GM21529 (cell line): ENCODE measurements around the gene POTEC.
"Not testable (repeated sequence)": the region's sequence is repeated elsewhere in the genome, so short reads cannot be mapped to it uniquely, and the experiment has no call there.

Experiments
- ATAC-seq: cut with Tn5 transposase; IDR thresholded peaks from one replicate; pipeline ENCODE4 v1.9.1; 2021; ENCODE audit not compliant: unreplicated experiment

Gene POTEC

DNA sequence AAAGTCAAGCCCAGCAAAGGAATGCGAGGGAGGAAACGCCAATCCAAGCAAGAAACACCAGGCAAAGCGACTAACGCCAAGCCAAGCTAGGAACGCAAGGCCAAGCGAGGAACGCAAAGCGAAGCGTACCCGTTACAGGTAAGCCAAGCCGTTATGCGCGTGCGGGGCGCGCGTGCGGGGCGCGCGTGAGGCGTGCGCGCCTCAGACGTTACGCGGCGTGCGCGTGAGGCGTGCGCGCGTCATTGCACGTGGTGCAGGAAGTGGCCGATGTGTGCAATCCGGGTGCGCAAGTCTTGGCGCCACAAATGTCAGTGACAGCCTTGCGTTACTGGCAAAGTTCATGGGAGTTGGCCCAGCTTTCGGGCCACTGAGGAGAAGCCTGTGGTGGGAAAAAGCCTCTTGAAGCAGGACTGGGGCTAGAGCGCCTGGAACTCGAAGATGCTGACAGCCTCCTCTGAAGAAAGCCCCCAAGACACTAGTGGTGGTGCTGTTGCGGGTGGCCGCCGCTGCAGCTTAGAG is at the start of gene POTEC:
Gene POTEC, minus strand, starts transcription at position 155 of the 519 bp plus-strand sequence. CDS start 454 bp downstream, outside the sequence.
- ATAC-seq = not testable (repeated sequence)

DNA sequence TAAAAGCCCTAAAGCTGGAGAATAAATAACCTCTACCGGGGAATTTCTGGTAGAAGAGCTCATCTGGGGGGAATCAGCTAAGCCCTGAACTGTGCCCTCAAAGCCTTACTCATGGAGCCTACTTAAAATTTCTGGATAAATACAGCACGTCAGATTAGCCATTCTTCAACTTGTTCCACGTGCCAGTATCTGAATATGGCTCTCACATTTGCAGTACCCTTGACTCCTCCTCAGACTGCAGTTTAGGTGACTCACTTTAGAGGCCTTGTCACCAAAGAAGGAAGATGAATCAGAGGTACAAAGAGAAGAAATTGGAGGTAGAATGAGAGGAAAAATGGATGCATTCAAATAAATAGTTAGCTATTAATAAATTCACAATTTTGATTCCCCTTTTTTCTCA is 34.6 kb upstream of the POTEC start:
- ATAC-seq = no peak

DNA sequence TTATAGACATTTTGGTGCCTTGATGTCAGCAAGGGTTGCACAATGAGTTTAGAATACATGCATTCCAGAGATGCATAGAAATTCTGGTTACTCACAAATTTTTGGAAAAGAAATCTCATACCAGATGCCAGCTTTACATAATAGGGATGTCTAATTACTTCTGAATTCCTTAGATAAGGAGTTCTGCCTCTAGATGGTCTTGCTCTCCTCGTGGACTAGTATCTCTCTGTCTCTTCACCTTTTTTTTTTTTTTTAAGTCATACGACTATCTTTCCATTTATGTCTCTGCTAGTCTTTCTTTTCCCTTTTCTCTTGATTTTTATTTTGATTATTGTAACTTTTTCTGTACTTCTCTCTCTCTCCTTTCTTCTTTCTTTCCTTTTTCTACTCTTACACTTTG is 16.1 kb upstream of the POTEC start:
- ATAC-seq = not testable (repeated sequence)

DNA sequence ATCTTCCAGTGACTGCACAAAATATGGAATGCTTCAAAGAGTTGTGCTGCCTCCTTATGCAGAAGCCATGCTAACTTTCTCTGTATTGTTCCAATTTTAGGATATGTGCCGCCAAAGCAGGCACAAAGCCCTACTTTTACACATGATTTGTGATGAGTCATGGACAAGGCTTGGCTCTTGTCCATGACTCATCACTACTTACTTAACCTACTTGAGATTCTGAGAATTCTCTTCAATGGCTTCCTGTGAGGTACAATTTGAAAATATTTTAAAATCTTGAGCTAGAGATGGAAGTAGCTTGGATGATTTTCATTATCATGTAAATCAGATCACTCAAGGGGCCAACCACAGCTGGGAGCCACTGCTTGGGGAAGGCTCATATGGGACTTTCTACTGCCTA is 11.7 kb downstream of the POTEC start:
- not testable (repeated sequence) for ATAC-seq

DNA sequence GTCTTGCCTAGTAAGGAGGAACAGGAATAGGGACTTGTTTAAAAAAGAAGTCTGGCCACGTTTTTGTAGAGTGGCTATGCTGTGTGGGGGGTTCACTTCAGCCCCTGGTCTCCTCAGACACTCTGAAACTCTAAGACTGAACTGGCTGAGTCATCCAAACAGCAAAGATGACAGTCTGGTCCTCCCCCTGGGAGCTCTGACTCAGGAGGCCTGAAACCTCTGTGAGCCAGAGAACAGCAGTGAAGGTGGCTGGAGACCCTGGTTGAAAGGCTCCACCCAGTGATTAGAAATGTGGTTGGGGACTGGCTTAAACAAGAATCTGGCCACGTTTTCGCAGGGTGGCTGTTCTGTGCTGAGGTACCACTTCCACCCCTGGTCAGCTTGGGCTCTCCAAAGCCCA is 32.7 kb downstream of the POTEC start:
- ATAC-seq = not testable (repeated sequence)

DNA sequence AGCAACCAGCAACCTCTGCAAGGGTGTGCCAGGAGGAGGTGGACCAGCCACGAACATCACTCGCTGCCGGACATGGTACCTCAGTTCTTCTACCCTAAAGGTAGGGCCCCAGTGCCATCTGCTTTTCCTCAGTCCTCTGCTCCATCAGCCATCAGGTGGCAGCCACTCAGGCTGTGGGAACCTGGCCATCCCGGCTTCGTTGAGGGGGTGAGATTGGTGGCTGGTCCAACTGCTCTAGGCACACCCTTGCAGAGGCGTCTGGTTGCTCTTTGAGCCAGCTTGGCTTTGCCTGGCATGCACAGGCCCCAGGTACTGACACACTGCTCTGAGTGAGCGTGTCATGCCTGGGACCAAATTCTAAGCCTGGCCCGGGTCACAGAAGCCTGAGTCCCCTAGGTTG is 39.7 kb downstream of the POTEC start:
- not testable (repeated sequence) for ATAC-seq

DNA sequence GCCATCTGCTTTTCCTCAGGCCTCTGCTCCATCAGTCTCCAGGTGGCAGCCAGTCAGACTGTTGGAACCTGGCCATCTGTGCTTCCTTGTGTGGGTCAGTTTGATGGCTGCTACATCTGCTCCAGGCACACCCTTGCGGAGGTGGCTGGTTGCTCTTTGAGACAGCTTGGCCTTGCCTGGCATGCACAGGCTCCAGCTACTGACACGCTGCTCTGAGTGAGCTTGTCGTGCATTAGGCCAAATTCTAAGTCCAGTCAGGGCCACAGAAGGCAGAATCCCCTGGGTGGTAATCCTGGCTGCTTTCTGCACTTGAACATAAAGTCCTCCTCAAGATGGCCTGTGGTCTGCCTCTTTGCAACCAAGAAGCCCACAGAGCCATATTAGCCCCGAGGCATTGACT is 41.5 kb downstream of the POTEC start:
- ATAC-seq = not testable (repeated sequence)

DNA sequence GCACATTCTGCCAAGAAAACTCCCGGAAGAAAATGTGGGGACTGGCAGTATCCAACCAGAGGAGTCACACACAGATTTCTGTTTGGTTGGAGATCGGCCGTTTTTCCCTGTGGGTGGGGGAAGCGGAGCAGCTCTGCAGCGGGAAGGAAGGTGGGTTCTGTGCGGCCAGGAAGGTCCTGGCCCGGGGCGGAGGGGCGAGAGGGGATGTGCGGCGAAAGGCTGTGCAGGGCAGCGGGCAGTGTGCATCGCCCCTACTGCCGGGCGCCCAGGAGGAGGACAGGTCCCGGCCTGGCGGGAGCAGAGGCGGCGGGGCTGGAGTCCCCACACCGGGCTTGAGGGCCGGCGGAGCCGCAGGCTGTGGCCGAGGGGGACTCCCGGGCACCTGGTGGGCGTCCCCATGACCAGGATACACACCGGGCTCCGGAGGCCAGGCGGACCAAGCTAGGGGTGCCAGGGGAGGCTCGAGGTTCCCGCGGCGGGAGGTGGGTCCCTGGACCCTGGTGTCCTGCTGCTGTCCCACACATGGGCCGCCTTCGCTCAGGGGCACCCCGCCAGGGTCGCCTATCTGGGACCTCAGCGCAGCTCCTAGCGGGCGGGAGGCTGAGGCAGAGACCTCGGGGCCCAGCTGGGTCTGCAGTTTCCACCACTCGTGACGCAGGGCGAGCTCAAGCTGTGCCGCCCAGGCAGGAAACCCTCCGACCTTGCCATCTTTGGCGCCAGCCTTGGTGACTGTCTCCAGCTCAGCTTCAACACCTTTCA is 54.0 kb downstream of the POTEC start:
- not testable (repeated sequence) for ATAC-seq

DNA sequence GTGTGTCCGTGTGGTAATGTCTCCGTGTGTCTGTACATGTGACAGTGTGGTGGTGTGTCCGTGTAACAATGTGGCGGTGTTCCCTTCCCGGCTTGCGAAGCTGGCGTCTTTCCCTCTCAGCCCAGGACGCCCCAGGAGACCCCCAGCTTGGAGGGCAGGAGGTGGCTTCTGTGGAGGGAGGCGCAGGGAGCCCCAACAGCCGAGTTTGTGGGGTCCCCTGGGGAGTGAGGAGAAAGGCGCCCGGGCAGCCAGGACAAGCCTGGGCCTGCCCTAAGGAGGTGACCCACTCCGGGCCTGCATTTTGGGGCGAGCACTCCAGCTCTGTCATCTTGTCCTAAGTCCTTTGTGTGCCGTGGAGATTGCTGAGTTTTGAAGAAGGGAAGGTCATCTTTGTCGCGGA is 54.6 kb downstream of the POTEC start:
- ATAC-seq = not testable (repeated sequence)

DNA sequence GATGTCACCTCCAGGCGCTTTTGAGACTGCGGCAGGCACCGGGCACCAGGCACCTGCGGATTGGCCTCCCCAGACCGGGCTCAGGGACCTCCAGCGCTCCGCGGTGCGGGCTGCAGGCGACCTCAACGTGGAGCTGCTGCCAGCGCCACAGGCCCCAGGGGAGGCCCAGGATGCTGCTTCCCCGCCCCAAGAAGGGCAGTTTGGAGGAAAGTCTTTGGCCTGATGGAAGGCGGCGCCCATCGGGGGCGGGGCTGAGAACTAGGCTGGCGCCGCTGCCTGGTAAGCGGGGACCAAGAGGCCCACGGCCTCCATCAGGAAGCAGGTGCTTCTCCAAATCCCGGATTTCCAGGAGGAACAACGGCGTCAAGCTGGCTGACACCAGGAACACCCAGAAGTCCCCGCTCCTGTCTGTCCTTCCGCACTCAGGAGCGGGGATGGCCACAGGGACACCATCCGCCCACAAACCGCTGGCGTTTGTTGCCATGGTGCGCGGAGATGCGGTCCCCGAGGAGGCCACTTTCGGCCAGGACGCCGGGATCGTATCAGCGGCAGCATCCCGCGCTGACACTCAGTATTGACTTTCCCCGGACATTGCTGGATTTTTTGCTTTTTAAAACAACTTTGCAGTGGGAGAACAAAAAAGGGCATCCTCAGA is 56.3 kb downstream of the POTEC start:
- not testable (repeated sequence) for ATAC-seq

DNA sequence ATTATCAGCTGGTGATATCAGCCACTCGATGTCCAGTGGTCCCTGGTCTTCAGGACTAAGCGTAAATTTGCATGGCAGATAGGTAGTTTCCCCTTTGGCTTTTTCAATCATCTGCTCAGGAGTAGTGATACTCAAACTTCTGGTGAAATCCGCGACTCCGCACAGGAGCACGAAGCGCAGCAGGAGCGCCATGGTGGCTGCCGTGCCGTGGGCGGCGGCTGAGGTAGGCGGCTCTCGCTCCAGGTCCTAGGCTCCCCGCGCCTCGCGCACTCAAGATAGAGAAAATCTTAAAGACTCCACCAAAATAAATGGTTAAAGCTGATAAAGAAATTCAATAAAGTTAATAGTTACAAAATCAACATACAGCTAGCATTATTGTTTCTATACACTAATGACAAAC is 64.3 kb downstream of the POTEC start:
- not testable (repeated sequence) for ATAC-seq

DNA sequence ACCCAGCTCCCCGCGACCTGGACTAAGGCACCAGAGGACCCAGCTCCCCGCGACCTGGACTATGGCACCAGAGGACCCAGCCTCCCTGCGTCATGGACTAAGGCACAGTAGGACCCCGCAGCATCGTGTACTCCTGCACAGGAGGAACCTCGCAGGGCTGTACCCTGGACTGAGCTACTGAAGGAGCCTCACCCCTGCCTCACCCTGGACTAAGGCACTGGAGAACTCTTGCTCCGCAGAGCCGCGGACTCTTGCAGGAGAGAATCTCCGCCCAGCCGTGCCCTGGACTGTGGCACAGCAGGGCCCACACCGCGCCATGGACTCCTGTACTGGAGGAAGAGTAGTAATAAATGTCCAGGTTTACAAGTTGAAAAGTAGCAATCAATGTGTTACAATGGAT is 67.9 kb downstream of the POTEC start:
- ATAC-seq = not testable (repeated sequence)

DNA sequence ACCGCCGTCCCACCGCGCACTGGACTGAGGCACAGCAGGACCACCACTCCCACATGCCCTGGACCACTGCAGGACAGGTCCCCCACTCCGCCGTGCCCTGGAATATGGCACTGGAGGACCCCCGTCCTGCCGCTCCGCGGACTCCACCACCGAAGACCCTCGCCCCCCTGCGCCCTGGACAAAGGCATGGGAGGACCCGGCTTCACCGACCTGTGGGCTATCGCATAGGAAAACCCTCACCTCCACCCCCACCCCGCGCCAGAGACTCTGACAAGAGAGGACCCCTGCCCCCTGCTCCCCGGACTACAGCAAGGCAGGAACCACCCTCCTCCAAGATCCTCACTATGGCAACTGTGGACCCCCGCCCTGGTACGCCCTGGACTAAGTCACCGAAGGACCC is 68.6 kb downstream of the POTEC start:
- ATAC-seq = not testable (repeated sequence)

DNA sequence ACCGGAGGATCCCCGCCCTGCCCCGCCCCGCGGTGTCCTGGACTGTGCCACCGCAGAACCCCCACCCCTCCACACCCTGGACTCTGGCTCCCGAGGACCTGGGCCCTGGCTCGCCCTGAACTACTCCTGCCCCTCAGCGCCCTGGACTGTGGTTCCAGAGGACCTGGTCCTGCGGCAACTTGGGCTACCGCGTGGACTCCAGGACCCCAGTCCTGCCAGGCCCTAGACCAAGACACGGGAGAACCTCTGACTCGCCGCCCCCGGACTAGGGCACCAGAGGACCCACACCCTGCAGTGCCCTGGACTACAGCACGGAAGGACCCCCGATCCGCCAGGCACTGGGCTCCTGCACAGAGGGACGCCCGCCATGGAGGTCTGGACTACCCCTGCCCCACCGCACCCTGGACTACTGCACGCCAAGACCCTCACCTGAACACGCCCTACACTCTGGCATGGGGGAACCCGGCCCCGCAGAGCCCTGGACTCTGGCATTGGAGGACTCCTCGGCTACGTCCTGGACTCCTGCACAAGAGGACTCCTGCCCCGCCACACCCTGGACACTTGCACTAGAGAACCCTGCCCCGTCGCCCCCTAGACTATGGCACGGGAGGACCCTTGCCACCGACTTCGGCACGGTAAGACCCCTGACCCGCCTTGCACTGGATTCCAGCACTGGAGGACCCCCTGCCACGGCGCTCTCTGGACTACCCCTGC is 69.2 kb downstream of the POTEC start:
- ATAC-seq = not testable (repeated sequence)

DNA sequence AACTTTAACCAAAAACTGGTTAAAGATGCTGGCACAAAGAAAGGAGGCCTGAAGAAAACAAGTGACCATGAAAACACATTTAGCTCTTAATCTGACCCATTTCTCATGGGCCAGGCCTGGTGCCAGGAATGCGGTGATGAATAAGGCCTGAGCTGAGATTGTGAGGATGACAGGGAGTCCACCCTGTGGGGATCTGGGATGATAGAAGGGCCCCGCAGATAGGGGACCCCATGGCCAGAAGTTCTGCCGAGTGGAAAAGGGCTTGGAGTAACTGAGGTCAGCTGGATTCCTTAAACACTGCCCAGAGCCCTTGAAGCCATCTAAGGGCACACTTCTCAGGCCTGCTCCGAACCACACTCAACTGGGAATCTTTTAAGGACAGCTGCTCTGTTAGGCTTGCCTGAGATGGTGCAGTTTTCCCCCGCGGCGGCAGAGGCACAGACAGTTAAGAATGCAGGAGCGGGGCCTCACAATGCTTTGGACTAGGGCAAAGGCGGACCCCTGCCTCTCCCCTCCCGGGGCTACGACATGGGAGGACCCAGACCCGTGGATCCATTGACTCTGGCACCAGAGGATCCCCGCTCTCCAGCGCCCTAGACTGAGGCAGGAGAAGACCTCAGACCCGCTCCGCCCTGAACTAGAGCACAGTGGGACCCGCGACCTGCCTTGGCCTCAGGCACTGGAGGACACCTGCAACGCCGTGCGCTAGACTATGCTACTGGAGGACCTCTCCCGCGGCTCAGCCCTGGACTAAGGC is 70.0 kb downstream of the POTEC start:
- ATAC-seq = not testable (repeated sequence)

DNA sequence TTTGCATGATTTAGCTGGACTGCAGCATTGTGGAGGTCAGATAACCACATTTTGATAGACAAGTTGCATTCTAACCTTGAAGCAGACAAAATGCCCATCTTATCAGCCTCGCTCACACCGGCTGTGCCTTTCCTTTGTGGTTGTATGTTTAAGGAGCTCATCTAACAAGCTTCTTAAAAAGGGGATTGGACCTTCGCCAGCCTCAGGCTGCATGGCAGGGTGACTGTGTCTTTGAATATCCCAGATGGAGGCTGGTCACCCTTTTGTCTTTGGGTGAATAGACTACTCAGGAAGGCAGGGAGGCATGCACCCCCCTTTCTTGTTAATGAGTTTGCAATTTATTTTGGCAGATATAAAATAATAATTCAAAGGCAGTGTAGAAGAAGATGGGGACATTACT is 72.1 kb downstream of the POTEC start:
- not testable (repeated sequence) for ATAC-seq

DNA sequence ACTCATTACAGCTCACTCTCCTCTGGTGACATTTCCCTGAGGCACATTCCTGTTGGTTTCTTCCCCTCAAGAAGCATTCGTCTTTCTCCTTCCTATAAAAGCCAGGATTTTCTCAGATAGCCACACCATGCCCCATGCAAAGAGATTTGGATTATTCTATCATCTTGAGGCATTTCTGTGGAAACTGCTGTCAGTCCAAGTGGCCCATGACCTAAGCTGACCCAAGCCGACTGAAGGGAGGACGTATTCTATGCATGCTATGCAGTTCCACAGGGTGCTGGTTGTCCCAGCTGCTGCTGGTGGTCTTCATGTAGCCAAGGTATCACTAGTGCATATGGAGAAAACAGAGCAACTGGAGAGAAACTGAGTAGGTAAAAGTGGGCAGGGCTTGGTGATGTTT is 73.0 kb downstream of the POTEC start:
- ATAC-seq = not testable (repeated sequence)

DNA sequence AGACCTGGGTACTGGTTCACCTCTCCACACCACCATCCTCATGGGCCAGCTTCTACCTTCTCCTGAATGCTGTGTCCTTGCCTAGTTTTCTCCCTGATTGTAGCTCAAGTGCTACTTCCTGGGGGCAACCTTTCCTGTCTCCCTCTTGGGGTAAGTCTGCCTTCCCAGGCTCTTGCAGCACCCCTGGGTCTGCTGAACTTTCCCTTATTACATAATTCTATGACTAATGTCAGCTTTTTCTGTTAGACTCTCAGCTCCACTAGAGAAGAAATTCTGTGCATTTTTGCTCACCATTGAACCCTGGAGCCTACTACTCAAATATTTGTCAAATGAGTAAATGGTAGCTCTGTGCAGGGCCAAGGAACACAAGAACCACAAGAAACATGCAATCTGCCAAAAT is 73.4 kb downstream of the POTEC start:
- ATAC-seq = not testable (repeated sequence)

DNA sequence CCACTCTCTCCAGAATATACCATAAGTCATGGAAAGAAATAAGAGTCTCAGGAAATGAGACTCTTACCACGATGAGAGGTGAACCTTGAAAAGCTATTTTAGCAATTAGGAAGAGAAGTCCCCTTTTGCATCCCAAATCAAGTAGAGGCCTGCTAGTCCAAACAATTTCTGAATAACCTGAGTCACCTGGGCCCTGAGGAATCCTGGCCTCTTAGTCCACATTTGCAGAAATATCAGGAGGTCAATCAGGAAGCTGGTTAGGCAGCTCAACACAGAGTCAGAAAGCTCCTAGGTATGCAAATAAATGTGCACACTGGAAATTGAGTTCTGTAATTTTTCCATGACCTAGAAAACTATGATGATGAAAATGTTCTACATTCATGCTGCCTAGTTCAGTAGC is 77.4 kb downstream of the POTEC start:
- ATAC-seq = not testable (repeated sequence)
